ENCODE data around the gene TRIM6.
"Not testable (repeated sequence)": the region's sequence is repeated elsewhere in the genome, so short reads cannot be mapped to it uniquely, and the experiment has no call there.

TRIM6 gene, protein sequence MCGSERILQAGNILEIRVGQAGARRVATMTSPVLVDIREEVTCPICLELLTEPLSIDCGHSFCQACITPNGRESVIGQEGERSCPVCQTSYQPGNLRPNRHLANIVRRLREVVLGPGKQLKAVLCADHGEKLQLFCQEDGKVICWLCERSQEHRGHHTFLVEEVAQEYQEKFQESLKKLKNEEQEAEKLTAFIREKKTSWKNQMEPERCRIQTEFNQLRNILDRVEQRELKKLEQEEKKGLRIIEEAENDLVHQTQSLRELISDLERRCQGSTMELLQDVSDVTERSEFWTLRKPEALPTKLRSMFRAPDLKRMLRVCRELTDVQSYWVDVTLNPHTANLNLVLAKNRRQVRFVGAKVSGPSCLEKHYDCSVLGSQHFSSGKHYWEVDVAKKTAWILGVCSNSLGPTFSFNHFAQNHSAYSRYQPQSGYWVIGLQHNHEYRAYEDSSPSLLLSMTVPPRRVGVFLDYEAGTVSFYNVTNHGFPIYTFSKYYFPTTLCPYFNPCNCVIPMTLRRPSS
- total RNA-seq, result 0.28 to 4.7 (median 2.0) reads per million in 17 experiments

DNA sequence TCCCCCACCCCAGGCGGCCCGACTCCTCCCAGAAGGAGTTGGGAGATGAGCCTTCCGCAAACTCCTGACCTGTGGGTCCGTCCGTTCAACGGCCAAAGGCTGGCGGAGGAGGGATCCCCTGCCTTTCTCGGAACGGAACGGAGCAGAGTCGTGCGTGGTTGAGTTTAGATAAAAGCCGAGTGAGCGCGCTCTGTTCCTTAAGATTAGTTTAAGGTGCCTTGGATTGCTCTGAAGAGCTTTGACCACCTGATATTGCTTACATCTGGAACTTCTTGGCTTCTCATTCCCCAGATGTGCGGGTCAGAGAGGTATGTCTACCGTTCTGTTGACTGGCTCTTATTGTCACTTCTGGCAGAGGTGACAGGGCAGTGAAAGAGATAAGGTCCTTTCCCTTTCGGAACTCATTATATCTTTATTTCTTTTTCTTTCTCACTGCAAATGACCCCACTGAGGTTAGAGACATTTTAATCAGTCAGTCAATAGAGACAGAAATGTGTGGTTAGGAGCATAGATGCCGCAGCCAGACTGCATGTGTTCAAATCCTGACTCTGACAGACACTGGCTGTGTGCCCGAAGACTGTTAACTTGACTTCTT is at the start of gene TRIM6:
TSS of gene TRIM6 (plus strand) at position 31 of the 595 bp plus-strand sequence. CDS start at position 292, 261 bp downstream.
- DNase-seq, result peak; percentile 61 to 76 (median 66)

DNA sequence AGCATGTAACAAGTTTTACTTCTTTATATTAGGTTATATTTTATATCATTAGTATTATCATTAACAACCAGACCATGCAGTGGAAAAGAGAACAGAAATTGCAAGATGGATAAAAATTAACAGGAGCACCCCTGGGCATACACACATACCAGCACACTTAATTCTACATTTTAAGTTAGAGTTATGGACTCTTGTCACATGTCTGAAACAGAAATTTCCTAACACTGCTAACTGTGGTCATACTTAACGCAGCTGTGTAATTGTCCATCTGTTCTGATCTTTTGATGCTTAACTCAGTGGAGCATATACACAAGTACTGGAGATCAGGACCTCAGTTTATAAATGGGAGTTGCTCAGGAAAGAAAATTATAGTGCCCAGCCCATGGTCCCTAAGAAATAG is 48.5 kb upstream of the TRIM6 start:
- DNase-seq, result no peak

DNA sequence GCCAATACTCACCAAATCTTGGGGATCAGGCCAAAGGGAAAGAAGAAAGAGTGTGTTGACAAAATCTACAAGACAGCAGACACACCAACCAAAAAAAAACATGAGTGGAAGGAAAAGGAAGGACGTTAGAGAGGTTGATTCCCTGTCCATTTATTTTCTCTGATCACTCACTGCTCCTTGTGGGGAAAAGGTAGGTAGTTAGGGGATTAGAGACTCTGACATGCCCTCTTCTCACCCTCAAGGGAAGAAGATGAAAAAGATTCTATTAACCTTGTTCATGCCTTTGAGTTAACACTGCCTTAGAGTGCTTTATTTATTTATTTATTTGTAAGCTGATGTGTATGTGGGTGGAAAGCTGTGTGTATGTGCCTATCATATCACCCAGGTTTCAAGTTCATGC is 48.0 kb upstream of the TRIM6 start, which contains the start of gene OR52H1:
TSS of gene OR52H1 (minus strand) at position 101 of the 400 bp plus-strand sequence. CDS start 3,035 bp downstream, outside the sequence.
- no peak for DNase-seq

DNA sequence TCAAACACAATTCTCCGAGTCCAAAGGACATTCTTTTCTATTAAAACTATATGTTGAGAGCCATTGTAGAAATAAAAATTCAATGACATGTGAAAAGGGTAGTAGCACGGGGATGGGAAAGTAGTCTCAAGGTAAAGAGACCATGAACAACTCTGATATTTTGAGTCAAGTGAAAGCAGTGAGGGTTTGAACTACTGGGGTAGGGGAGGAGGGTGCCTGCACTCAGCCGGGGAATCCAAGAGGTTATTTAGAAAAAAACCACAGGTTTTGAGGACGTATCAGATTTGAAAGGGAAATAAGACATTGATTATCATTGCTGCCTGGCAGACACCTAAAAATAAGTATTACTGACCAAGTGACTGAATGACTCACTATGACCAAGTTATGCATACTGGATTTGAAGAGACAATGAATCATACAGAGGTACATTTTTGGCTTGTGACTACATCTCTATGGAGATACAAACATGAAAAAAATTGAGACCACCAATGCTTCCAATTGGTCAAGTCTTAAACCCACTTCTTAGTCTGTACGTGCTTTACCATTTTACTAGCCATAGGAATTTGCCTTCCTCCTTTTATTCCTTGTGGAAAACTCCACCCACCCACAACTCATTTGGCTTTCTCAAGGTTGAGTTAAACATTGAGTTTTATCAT is 45.9 kb upstream of the TRIM6 start:
- no peak for DNase-seq

DNA sequence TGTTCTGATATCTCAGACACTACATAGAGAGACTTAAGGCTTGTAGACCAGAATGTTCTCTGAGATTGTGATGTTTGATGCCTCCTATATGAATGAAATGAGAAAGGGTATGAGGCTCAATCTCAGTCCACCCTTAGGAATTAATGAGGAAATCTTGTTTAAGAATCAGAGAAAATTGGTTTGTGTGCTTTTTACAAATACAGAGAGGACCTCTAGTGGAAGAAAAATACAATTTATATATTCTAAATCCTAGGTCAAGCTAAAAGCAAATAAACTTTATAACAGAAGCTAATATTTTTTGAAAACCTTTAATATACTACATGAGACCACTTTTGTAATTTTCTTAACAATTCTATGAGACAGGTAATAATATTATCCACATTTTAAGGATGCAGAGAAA is 43.1 kb upstream of the TRIM6 start:
- no peak for DNase-seq

DNA sequence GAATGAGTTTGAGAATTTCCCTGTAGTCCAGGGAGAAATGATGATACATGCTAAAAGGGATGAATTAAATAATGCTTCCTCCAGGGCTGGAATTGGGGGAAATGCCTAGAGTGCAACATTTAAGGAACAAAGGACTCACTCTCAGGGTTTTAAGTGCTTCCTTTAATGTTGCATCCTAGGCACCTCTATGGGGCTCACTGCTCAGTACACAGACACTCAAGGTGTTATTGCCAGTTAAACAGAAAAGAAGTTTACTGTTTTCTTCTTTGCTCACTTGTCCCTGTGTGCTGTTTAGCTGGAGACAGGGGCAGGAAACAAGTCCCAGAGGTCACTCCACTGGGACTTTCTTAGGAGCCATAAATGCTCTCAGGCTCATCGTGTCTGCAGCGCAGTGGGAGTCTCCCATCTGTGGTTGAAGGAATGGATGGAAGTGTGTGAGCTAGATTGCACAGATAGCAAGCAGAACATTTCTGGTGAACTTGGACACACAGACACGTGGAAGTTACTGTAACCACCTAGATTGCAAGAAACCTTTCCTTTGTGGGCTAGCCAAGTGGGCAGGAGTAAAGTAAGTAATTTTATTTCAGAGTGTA is 39.7 kb upstream of the TRIM6 start:
- DNase-seq, result no peak

DNA sequence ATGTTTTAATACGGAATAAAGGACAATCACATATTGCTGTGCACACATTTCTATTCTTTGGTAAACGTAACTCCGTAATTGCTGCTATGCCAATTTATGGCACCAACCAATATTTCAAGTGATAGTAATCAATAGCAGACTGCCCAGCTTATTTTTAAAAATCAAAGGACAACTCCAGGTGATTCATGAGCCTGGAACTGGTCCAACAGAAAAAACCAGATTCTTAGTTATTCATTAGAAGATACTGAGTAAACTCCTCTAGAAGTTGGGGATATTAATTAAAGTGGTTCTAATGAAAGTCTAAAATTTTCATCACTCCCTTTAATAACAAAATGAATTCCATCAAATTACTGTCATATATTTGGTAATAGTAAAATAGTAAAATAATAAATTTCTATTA is 38.7 kb upstream of the TRIM6 start:
- no peak for DNase-seq

DNA sequence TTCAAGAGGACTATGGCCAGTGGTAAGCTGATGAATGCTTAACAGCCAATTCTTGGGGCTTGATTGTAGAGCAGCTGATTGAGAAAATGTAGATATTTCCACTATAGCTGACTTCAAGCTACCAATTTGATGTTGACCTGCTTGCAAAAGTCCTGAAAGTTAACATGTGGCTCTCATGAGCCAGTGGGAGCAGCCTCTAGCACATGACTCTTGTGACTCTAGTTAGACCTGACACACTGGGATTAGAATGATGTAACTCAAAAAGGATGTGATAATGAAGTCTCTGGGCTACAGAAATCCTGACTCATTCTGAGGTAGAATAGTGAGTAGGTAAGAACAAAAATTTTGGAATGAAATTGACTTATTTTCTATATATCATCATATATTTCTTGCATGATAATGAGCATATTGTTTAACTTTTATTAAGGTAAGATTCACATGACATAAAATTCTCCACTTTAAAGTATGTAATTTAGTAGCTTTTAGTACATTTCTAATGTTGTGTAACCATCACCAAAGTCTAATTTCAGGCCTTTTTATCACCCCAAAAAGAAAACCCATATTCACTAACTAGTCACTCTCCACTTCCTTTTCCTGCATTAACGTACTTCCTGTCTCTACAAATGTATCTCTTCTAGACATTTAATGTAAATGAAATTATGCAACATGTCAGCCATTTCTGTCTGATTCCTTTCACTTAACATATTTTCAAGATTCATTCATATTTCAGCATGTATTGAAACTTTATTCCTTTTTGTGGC is 32.0 kb upstream of the TRIM6 start:
- DNase-seq, result peak in 1 of 4 experiments; percentile 8

DNA sequence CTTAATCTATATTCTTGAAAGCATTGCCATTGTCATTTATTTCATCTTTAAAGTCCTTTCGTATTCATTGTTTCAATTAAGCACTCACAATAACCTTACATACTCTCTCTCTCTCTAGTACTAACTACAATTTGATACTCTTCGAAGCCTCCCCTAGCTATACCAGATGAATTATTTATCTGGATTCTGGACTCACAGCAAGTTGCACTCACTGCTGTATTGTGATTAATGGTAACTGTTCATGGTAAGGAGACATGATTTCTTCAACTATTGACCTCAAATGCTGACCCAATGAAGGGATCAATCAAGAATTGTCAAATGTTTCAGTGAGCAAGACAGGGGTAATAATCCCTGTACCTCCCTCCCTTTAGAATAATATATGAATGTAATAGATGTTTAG is 21.8 kb upstream of the TRIM6 start:
- no peak for DNase-seq

DNA sequence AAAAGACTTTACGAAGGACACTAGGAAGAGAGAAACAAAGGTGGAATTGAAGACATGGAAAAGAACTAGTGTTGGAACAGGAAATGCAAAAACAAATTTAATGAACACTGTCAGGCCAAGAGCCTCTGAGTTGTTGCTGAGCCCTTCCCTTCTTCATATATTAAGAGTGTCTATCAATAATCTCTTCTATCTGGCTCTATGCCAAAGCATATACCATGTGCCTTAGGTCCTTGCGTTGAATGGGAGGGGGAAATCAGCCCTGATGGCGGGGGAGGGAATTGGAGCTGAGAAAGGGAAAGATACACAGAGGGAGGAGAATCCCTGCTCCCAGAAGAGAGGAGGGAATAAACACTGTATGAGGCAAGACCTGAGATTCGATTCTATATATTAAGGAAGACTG is 21.3 kb upstream of the TRIM6 start:
- no peak for DNase-seq

DNA sequence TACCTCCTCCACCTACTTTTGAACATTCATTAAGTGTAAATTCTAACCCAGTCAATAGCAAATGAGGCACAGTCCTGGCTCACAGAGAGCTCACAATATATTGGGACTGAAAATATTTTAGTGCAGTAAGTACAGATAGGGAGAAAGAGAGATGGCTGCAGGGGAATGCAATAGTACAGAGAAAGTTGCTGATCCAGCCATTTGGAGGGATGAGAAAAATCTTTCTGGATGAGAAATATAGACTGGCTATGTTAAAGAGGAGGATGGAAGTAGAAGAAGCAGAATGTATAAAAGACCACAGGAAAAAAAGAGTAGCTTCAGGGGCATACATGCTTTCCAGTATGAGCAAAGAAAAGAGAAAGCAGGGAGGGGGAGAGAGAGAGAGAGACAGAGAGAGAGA is 19.3 kb upstream of the TRIM6 start:
- no peak for DNase-seq

DNA sequence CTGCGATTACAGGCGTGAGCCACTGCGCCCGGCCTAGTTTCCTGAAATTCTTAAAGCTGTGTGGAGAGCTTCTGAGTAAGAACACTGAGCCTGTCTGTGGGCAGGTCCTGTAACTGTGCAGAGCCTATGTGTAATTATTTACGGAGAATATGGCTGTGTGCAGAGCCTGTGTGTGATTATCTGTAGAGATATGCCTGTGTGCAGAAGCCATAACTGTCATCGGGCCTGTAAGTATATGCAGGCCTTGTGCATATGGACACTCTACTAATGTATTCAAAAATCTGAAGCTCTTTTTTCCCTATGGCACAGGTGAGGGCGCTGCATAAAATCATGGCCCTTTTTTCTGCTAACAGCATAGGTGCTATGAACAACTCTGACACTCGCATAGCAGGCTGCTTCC is 15.9 kb upstream of the TRIM6 start, which contains the start of gene OR52B6:
TSS of gene OR52B6 (plus strand) at position 301 of the 400 bp plus-strand sequence. CDS start at position 301, 0 bp downstream.
- DNase-seq, result no peak

DNA sequence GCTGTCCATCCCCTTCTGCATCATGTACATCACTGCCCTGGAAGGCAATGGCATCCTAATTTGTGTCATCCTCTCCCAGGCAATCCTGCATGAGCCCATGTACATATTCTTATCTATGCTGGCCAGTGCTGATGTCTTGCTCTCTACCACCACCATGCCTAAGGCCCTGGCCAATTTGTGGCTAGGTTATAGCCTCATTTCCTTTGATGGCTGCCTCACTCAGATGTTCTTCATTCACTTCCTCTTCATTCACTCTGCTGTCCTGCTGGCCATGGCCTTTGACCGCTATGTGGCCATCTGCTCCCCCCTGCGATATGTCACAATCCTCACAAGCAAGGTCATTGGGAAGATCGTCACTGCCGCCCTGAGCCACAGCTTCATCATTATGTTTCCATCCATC is 15.4 kb upstream of the TRIM6 start:
- no peak for DNase-seq

DNA sequence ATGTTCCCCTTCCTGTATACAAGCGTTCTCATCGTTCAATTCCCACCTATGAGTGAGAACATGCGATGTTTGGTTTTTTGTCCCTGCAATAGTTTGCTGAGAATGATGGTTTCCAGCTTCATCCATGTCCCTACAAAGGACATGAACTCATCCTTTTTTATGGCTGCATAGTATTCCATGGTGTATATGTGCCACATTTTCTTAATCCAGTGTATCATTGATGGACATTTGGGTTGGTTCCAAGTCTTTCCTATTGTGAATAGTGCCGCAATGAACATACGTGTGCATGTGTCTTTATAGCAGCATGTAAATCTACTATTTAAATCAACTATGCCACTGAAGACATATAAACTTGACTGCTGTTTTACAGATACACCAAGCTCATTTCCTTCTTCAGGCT is 12.0 kb upstream of the TRIM6 start:
- not testable (repeated sequence) for DNase-seq

DNA sequence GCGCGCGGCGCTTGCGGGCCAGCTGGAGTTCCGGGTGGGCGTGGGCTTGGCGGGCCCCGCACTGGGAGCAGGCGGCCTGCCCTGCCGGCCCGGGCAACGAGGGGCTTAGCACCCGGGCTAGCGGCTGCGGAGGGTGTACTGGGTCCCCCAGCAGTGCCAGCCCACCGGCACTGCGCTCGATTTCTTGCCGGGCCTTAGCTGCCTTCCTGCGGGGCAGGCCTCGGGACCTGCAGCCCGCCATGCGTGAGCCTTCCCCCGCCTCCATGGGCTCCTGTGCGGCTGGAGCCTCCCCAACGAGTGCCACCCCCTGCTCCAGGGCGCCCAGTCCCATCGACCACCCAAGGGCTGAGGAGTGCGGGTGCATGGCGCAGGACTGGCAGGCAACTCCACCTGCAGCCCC is 6.5 kb upstream of the TRIM6 start:
- not testable (repeated sequence) for DNase-seq

DNA sequence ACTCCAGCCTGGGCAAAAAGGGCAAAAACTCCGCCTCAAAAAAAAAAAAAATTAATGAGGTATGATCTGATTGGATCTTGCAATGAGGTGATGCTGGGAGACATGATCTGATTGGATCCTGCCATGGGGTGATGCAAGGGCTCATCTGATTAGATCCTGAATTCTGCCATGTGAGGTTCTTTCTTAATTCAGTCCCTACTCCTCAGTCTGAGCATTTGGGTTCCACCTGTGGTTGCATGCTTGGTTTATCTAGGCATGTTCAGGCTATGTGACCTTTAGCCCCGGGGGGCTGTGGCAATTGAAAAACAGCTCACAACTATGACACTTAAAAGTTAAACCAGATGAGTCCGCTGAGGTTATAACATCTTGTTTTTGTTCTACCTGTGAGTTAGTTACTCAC is 4.8 kb upstream of the TRIM6 start:
- DNase-seq, result no peak

DNA sequence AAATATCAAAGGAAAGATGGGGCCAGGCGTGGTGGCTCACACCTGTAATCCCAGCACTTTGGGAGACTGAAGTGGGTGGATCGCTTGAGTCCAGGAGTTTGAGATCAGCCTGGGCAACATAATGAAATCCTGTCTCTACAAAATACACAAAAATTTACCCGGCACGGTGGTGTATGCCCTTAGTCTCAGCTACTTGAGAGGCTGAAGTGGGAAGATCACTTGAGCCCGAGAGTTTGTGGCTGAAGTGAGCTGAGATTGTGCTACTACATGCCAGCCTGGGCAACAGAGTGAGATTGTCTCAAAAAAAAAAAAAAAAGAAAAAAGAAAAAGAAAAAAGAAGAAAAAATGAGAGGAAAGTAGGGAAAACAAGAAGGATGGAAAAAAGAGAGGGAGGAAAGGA is 3.8 kb upstream of the TRIM6 start:
- DNase-seq, result no peak

DNA sequence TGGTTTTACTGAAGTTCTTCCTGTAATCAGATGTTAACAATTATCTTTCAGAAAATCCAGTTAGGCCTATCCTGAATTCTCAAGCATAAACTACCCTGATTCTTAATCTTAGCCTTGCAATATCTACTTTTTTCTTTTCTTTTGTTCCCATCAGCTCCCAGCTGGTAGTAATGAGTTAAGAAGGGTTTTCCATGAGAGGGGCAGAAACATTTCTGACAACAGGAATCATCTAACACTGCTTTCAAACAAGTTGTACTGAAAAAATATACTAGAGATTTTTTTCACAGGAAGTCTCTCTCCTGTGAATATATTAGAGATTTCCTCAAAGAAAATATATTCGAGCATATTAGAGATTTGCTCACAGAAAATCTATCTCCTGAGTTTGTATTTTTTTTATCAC is 3.3 kb upstream of the TRIM6 start:
- DNase-seq, result no peak

DNA sequence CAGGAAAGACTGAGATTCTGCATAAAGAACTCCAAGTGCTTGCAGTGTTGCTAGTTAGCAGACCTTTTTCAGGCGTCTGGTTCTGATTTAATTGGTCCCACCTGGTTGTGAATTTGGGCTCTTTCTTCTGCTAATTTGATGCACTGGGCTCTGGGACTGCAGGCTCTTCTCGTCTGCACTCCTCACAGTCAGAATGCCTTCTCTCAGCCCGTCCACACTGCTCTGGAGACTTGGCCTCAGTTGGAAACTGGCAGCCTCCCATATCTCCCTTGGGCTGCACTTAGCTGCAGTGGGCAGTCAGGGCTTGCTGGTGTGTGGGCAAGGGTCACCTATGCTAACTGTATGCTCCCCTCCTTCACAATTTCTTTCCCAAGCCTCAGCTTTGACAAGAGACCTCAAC is 1.5 kb downstream of the TRIM6 start:
- no peak for DNase-seq

DNA sequence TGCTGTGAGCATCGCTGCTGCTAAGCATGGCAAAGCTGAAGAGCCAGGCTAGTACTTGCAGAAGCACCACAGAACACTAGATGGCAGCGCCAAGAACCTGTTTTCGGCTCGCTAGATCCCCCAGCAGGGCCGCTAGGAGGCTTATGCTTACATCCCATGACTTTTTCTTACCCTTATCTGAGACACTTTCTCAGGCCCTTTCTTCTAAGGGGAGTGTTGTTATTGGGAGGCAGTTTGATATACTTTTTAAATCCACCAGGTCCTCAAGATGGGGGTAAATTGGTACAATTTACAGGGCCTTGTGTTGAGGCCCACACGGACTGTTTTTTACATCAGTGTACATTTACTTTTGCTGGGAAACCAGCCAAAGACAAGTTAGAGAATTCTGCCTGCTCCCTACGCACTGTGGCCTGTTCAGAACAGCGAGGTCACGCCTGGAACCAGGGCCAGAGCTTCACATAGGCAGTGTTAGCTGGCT is 4.0 kb downstream of the TRIM6 start:
- DNase-seq, result peak; percentile 76 to 87 (median 81)

DNA sequence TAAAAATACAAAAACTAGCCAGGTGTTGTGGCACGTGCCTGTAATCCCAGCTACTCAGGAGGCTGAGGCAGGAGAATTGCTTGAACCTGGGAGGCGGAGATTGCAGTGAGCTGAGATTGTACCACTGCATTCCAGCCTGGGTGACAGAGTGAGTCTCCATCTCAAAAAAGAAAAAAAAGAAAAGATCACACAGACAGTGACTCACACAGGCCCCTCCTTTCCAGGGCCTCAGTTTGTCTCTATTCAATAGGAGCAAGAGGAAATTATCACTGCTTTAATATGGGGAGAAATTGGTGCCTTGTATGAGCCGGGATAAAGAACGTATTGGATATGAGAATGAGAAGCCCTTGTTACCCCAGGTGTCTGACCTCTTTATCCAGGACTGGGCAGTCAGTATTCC is 6.4 kb downstream of the TRIM6 start:
- not testable (repeated sequence) for DNase-seq

DNA sequence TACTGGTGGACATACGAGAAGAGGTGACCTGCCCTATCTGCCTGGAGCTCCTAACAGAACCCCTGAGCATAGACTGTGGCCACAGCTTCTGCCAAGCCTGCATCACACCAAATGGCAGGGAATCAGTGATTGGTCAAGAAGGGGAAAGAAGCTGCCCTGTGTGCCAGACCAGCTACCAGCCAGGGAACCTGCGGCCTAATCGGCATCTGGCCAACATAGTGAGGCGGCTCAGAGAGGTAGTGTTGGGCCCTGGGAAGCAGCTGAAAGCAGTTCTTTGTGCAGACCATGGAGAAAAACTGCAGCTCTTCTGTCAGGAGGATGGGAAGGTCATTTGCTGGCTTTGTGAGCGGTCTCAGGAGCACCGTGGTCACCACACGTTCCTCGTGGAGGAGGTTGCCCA is 6.9 kb downstream of the TRIM6 start:
- DNase-seq, result no peak
